Osteocyte (in vitro differentiated cells): ENCODE data around the gene TBL1X. TPM values are rescaled to one million over a fixed set of nuclear protein-coding genes. Genes with fewer than 3 reads are reported as not detected.
A peak's percentile ranks its signal among the peaks of the same experiment; 100 is the strongest.
"Not testable (repeated sequence)": the region's sequence is repeated elsewhere in the genome, so short reads cannot be mapped to it uniquely, and the experiment has no call there.

ENCODE experiments used
- DNase-seq: peaks from one replicate; pipeline ENCODE4 v3.0.0; 2021; ENCODE audit warnings: mixed read lengths; ENCODE audit not compliant: unreplicated experiment; ENCODE audit errors: extremely low spot score
- H3K27ac Mint-ChIP-seq: one replicate; pipeline ENCODE4 v1.8.0; 2021; ENCODE audit warnings: mild to moderate bottlenecking, mixed read lengths; ENCODE audit not compliant: unreplicated experiment
- H3K27me3 Mint-ChIP-seq: one replicate; pipeline ENCODE4 v1.8.0; 2021; ENCODE audit warnings: mixed read lengths; ENCODE audit not compliant: unreplicated experiment
- H3K36me3 Mint-ChIP-seq: one replicate; pipeline ENCODE4 v1.8.0; 2021; ENCODE audit warnings: mixed read lengths; ENCODE audit not compliant: unreplicated experiment
- H3K4me1 Mint-ChIP-seq: one replicate; pipeline ENCODE4 v1.8.0; 2021; ENCODE audit warnings: mixed read lengths; ENCODE audit not compliant: unreplicated experiment
- H3K4me3 Mint-ChIP-seq: one replicate; pipeline ENCODE4 v1.8.0; 2021; ENCODE audit warnings: mild to moderate bottlenecking, moderate library complexity, mixed read lengths; ENCODE audit not compliant: unreplicated experiment
- H3K9me3 Mint-ChIP-seq: one replicate; pipeline ENCODE4 v1.8.0; 2021; ENCODE audit warnings: mixed read lengths; ENCODE audit not compliant: unreplicated experiment
- total RNA-seq: library from RNA; stranded (reverse); gene quantifications from 2 replicates; pipeline ENCODE4 v1.2.1, GENCODE V29; 2021
- TF ChIP-seq, protein P1 (sequence below): fragments of 200-600 bp; sonication (generic); IDR thresholded peaks from 2 replicates; pipeline ENCODE4 v1.5.0; 2021; ENCODE audit warnings: antibody characterized with exemption, mild to moderate bottlenecking, moderate library complexity

TBL1X gene
- total RNA-seq, 1 donor from 2014 or later, result 35.3 TPM

DNA sequence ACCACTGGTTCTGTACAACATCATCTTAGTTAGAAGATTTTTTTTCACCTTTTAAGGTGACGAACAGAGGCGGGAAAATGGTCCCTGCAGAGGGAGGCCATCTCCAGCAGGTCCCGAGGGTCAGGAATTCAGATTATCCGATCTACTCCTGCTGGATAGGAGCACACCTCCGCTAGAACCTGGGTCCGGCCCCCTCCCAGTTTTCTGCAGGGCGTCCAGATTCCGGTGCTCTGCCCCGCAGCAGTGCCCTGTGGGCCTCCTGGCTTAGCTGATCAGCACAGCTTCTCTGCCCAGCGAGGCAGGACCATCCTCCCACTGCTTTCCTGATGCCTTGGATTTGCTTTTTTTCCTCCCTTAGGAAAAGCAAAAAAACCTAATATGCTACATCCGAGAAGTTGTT, 2.3 kb downstream of the TBL1X start:
- peak overlapping the region; percentile 85 for H3K27ac Mint-ChIP-seq
- no peaks in the 10 kb centered on the region for H3K9me3 Mint-ChIP-seq
- TF ChIP-seq, protein P1, sequence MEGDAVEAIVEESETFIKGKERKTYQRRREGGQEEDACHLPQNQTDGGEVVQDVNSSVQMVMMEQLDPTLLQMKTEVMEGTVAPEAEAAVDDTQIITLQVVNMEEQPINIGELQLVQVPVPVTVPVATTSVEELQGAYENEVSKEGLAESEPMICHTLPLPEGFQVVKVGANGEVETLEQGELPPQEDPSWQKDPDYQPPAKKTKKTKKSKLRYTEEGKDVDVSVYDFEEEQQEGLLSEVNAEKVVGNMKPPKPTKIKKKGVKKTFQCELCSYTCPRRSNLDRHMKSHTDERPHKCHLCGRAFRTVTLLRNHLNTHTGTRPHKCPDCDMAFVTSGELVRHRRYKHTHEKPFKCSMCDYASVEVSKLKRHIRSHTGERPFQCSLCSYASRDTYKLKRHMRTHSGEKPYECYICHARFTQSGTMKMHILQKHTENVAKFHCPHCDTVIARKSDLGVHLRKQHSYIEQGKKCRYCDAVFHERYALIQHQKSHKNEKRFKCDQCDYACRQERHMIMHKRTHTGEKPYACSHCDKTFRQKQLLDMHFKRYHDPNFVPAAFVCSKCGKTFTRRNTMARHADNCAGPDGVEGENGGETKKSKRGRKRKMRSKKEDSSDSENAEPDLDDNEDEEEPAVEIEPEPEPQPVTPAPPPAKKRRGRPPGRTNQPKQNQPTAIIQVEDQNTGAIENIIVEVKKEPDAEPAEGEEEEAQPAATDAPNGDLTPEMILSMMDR, result no peak
- peaks cover 60% of the 10 kb centered on the region for H3K4me1 Mint-ChIP-seq
- peak overlapping the region; percentile 73 for H3K4me3 Mint-ChIP-seq
- H3K36me3 Mint-ChIP-seq, result peaks cover 6% of the 10 kb centered on the region
- H3K27me3 Mint-ChIP-seq, result no peaks in the 10 kb centered on the region
- DNase-seq, result no peak

DNA sequence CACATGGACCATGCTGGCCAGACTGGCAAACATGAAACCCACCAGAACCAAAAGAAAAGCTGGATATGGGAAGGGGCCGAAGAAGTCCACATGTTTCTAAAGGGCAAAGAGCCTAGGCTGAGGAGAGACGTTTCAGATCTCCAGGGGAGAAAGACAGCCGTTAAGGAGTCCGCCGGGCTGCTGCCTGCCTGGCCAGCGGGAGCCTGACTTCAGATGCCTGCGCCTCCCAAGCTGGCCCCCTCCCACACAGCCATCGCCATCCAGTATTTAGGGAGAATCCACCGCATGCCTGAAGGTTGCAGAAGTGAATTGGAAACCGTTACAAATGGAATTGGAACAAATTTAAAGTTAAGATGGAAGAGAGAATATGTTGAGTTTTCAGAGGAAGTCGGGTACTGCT, 2.9 kb downstream of the TBL1X start:
- Mint-ChIP-seq H3K9me3 (no peaks in the 10 kb centered on the region), H3K36me3 (peaks cover 6% of the 10 kb centered on the region), H3K27ac (peak overlapping the region; percentile 85), H3K4me1 (peaks cover 54% of the 10 kb centered on the region), H3K27me3 (no peaks in the 10 kb centered on the region), H3K4me3 (peak overlapping the region; percentile 73)
- TF ChIP-seq, protein P1, result no peak
- no peak for DNase-seq

DNA sequence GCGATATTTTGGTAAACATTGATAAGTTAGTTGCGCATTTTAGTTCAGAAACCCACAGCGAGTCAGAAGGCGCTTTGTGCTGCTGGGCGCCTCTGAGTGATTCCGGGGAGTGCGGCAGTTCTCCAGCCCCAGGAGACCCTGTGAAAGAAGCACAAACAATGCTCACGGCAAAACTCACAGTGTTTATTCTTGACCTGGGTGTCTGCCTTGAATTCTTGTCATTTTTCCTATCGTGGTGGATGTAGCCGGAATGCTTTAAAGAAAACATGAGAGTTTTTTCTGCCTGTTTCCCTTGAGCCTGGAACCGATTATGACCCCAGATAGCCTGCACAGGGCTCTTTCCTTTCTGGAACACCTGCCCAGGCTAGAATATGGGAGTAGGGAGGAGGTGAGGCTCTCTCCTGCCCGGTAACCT, 6.7 kb downstream of the TBL1X start:
- Mint-ChIP-seq H3K4me1 (peaks cover 61% of the 10 kb centered on the region), H3K9me3 (peaks cover 9% of the 10 kb centered on the region), H3K27ac (peak overlapping the region; percentile 87), H3K4me3 (peak overlapping the region; percentile 59), H3K36me3 (peaks cover 6% of the 10 kb centered on the region), H3K27me3 (no peaks in the 10 kb centered on the region)
- TF ChIP-seq, protein P1, result no peak
- no peak for DNase-seq

DNA sequence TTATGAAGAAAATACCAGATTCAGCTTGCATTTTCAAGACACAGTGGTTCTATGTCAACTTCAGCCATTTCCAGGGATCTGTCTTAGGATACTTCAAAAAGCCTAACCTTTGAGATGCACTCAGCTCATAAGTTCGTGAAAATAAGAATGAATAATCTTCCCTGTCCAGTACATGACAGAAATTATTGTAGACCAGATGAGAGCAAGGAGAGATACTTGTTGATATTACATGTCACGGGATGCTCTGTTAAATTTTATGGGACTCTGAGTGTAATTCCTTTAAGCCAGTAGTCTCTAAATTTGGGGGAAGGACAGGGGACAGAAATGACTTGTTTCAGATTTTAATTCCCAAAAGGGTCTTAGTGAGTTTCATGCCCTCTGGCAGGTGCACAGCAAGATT, 8.8 kb downstream of the TBL1X start:
- H3K4me3 Mint-ChIP-seq, result no peak overlapping the region
- TF ChIP-seq, protein P1, result no peak
- no peaks in the 10 kb centered on the region for H3K27me3 Mint-ChIP-seq
- peaks cover 54% of the 10 kb centered on the region for H3K4me1 Mint-ChIP-seq
- H3K9me3 Mint-ChIP-seq, result peaks cover 9% of the 10 kb centered on the region
- no peak for DNase-seq
- no peak overlapping the region for H3K27ac Mint-ChIP-seq
- H3K36me3 Mint-ChIP-seq, result peaks cover 6% of the 10 kb centered on the region

DNA sequence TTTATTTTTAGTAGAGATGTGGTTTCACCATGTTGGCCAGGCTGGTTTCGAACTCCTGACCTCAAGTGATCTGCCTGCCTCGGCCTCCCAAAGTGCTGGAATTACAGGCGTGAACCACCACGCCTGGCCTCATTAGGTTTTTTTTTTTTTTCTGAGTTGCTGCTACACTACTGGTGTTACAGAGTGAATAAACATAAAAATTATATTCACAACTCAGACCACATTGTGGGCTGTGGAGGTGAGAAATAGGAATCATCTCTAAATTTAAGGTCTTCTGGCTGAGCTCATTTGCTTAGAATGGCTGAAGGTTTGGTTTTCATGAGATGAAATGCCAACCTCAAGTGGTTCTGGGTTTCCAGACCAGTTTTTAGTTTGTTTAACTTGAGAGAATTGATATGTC, 10.6 kb downstream of the TBL1X start:
- not testable (repeated sequence) for H3K9me3 Mint-ChIP-seq, H3K36me3 Mint-ChIP-seq

DNA sequence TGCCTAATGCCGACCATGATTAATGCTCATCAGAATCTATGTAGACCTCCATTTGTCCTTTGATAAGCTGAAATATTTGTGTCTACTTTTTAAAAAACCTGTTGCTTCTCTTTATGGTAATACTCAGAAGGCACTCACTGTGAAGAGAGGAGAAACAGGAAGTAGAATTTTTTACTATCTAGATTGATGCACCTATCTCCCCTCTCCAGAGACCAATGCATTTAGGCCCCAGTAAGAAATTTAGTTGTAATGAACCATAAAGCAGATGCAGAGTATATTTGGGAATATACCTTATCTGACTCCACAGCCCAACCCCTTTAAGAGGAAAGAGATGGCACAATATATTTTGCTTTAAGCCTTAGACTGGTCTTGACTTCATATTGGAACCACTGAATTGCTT, 11.1 kb downstream of the TBL1X start:
- peaks cover 43% of the 10 kb centered on the region for H3K4me1 Mint-ChIP-seq
- H3K27ac Mint-ChIP-seq, result peak overlapping the region; percentile 56
- DNase-seq, result no peak
- TF ChIP-seq, protein P1, result no peak
- H3K4me3 Mint-ChIP-seq, result no peak overlapping the region
- no peaks in the 10 kb centered on the region for H3K27me3 Mint-ChIP-seq
- H3K9me3 Mint-ChIP-seq, result peaks cover 11% of the 10 kb centered on the region
- H3K36me3 Mint-ChIP-seq, result peaks cover 5% of the 10 kb centered on the region

More for the DNA sequence above, 10.6 kb downstream of the TBL1X start:
- DNase-seq, H3K27ac Mint-ChIP-seq, H3K4me3 Mint-ChIP-seq, H3K27me3 Mint-ChIP-seq: not testable (repeated sequence)
- H3K4me1 Mint-ChIP-seq, result peaks cover 44% of the 10 kb centered on the region
